NCI-H1105 treated with DMSO at 0.1 percent for 48 hours (cell line): ENCODE measurements around the gene GGCT.

ENCODE experiments used
- DNase-seq: peaks from one replicate; lab custom pipeline; 2025; lab: John Stamatoyannopoulos, UW

Gene GGCT

GRCh38 chr7:30478349-30479201 lies 26.1 kb downstream of the GGCT start, which contains the start of gene NOD1:
TSS of gene NOD1 (minus strand) at chr7:30478784. CDS start at chr7:30456921, 21,863 bp downstream.
- peak; percentile 67 for DNase-seq

GRCh38 chr7:30476459-30477145 lies 28.0 kb downstream of the GGCT start:
- peak; percentile 94 for DNase-seq

DNA sequence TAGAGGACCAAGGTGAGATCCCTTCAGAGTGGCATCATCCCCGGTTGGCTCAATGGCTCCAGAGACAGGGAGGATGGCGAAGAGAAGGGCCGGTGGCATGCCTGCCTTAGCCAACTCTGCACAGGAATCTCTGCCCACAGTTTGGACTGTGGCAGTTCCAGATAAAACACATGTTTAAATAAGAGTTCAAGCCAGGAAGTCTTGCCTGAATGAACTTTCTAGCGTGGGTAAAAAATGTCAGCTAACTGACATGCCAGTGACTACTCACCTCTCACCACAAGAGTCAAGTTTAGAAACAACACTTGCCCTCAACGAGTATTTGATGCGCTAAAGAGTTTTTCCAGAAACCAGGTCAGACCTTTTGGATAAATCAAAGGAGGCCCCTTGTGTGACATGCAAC lies 29.0 kb downstream of the GGCT start:
- no peak for DNase-seq

DNA sequence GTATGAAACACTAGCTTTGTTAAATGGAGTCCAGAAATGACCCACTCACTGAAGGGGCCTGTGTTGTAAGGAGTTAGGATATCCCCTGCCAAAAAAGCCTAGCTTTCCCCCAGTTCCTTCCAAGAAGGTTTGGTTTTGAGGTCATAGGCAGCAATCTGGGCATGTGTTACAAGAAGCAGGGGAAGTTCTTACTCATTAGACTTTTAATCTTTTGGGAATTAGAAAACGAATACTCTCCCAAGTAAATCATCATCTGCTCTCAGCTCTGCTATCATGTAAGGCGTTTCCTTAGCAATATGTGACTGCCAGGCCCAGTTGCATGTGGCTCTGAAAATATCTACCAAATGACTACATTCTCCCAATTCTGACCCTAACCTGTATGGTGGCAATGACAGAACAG lies 29.7 kb downstream of the GGCT start:
- DNase-seq, result no peak

GRCh38 chr7:30474485-30474884 lies 30.1 kb downstream of the GGCT start:
- no peak for DNase-seq

GRCh38 chr7:30473903-30474302 lies 30.7 kb downstream of the GGCT start:
- no peak for DNase-seq

- no peak for DNase-seq
These were observed 31.5 kb downstream of the GGCT start for GRCh38 chr7:30472784-30473775.

DNA sequence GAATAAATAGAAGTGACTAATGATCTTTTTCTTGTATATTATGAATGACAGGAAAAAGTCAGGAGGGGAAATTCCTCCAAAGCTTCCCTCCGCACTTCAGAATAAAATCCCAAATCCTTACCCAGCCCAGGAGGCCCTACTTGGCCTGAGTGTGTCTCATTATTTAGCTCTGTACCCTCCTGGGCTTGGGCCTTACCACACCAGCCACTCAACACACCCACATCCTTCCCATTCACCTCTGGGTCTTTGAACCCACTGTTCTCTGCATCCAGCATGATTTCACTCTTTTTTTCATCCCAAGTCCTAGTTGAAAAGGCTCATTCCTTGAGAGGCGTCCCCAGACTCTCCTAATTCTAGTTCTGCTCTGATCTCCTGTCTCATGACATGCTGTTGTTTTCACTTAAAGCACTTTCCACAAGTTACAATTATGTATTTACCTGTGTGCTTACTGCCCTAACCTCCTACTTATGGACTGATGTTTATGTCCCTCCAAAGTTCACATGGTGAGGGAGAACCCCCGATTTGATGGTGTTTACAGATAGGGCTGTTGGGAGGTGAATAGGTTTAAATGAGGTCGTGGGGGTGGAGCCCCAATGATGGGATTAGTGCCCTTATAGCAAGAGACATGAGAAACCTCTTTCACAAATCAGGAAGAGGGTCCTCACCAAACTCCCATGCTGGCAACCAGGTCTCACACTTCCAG lies 32.4 kb downstream of the GGCT start:
- DNase-seq, result no peak

GRCh38 chr7:30471205-30471604 lies 33.4 kb downstream of the GGCT start:
- DNase-seq, result no peak

GRCh38 chr7:30470771-30471170 lies 33.9 kb downstream of the GGCT start:
- DNase-seq, result peak; percentile 84

DNA sequence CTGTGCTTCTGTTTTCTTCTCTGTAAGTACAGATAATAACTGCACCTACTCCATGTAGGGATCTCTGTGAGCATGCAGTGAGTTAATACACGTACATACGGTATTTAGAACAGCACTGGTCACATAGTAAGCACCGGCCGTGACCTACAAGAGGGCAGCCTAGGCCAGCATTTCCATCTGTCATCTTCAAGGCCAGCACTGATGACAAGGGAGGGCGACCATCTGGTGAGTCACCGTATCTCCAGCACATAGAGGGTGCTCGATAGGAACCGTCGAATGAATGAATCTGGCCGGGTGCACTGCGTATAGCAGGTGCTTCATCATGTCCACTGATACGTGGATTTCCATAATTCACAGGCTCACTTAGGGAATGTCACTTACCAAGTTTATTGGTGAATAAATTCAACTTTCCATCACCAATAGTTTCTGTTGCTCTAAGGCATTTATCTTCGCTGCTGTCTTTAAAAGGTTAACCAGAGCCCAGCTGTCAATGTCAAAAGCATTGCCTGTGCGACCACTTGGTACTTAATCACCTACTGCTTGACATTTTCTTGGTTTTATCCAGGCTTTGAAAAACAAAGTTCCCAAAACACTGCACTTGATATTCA lies 34.4 kb downstream of the GGCT start:
- DNase-seq, result no peak

- DNase-seq, result no peak
These were observed 35.3 kb downstream of the GGCT start for GRCh38 chr7:30469303-30469702.

DNA sequence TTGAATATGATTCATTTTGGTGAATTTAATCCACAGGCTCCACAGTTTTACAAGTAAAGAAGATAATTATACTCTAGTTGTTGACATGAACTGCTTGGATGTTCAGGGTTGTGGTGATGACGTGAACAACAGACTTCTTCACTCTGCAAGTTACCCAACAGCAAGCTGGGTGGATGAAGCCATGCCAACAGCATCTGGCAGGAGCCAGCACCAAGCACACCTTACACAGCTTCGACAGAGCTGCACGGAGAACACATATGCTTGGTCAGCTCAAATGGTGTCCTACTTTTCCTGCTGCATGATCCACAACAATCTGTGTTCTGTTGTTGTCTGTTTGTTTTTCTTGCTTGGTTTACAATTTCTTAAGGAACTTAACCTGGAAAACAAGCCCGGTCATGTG lies 35.8 kb downstream of the GGCT start:
- no peak for DNase-seq

- no peak for DNase-seq
These were observed 36.6 kb downstream of the GGCT start for GRCh38 chr7:30468041-30468440.

DNA sequence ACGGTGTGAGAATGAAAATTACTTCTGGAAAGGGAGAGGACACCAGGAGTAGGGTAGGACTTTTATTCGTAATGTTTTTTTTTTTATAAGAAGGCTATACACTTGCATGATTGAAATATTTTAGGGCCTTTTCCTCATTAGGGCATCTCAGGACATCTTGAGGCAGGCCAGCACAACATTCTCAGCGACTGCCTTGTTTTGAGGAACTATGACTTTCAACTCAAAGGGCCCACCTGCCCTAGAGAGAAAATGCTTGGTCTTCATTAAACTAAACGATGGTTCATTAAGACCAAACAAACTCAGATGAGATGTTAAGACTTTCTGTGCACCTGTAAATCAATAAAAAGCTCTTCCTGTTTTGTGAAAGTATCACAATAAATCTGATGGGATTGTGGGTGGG lies 37.4 kb downstream of the GGCT start:
- DNase-seq, result no peak

GRCh38 chr7:30466266-30466665 lies 38.4 kb downstream of the GGCT start:
- DNase-seq, result no peak

GRCh38 chr7:30465811-30466180 lies 38.8 kb downstream of the GGCT start:
- DNase-seq, result peak; percentile 26

GRCh38 chr7:30465046-30465810 lies 39.4 kb downstream of the GGCT start:
- DNase-seq, result peak; percentile 15

- DNase-seq, result no peak
These were observed 40.4 kb downstream of the GGCT start for GRCh38 chr7:30464231-30464671.
